Activated T-helper 1 cell treated with Interleukin-2 at 50 U/mL for 16 hours (primary cell): ENCODE measurements around the gene TMEM225B.
A peak's percentile ranks its signal among the peaks of the same experiment; 100 is the strongest.
"Not testable (repeated sequence)": the region's sequence is repeated elsewhere in the genome, so short reads cannot be mapped to it uniquely, and the experiment has no call there.

Source experiments
- DNase-seq: peaks from one replicate; pipeline ENCODE4 v3.0.0-alpha.2; 2020; ENCODE audit warnings: low read depth

The TMEM225B gene

GRCh38 chr7:99623702-99624447 lies 25.8 kb downstream of the TMEM225B start:
- no peak for DNase-seq

- peak; percentile 54 for DNase-seq
Measured at GRCh38 chr7:99624484-99624883, 26.4 kb downstream of the TMEM225B start.

GRCh38 chr7:99625321-99625720 lies 27.3 kb downstream of the TMEM225B start:
- DNase-seq: no peak

- no peak for DNase-seq
Measured at GRCh38 chr7:99625961-99626360, 27.9 kb downstream of the TMEM225B start.

- DNase-seq: no peak
Measured at GRCh38 chr7:99626661-99627060, 28.6 kb downstream of the TMEM225B start.

GRCh38 chr7:99627513-99627912 lies 29.4 kb downstream of the TMEM225B start:
- DNase-seq: no peak

DNA sequence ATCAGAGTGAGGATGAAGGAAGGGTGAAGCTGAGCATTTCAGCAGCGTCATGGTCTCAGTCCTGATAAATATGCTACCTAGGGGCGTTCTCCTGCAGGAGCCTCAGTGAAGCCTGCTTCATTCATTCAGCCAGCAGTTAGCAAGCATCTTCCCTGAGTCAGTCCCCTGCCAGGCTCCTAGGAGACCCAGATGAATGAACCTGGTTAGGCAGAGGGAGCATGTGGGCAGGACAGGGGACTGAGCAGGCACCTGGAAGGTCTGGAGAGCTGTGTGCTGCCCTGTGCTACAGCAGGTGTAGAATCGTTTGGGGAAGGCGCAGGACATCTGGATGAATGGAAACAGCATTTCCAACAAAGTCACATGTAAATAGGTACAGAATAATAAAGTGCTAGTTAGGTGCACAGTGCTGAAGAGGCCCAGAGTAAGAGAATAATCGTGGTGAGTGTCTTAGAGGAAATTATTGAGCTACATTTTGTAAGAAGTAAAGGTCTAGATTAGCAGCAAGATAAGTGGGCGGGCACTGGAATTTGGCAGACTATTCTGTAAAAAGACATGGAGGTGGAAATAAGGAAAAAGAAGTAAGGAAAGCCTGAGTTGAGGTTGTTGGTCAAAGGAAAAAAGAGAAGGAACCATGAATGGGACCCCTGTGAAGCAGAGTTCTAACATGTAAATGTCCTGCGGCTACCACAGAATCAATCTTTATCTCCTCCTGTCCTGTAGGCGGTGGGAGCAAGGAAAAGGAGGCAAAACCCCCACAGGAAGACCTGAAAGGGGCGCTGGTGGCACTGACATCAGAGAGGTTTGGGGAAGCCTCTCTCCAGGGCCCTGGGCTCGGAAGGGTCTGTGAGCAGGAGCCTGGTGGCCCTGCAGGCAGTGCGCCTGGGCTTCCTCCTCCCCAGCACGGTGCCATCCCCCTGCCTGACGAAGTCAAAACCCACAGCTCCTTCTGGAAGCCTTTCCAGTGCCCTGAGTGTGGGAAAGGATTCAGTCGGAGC lies 30.7 kb downstream of the TMEM225B start:
- no peak for DNase-seq

- no peak for DNase-seq
Measured at GRCh38 chr7:99629643-99630042, 31.6 kb downstream of the TMEM225B start.

GRCh38 chr7:99631295-99632109 lies 33.4 kb downstream of the TMEM225B start:
- DNase-seq: no peak

- DNase-seq: not testable (repeated sequence)
Measured at GRCh38 chr7:99637414-99637813, 39.3 kb downstream of the TMEM225B start.

DNA sequence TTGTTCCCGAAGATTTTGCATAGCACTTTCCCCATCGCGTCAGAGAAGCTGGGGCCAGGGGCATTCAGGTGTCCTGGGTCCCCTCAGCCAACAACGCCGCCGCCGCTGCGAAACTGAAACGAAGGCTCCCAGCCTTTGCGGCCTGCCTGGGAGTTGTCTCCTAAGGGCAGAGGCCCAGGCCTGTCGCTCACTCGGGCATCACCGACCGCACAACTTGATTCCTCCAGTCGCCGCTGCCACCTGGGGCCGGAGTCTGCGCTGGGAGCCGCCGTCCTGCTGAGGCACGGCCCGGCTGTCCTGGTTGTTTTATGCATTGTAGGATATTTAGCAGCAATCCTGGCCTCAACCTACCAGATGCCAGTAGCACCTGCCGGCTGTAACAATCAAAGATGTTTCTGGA lies 40.7 kb downstream of the TMEM225B start:
- no peak for DNase-seq

DNA sequence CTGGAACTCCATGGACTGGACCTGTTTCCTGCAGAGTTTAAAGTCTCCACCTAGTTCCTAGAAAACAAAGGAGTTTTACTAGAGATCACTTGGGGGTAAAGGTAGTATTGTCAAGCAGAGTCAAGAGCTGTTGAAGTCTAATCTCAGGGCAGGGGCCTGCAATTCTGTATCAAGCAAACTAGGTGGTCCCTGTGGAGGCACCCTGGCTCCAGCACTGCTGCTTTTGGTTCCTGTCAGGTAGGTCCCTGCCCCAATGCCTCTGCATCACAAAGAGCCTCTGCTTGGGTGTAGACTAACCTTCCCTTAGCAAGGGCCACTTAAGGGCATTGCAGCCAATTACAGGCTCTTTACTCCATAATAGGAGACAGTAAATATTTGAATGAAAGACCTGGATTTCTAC lies 41.2 kb downstream of the TMEM225B start:
- DNase-seq: no peak

DNA sequence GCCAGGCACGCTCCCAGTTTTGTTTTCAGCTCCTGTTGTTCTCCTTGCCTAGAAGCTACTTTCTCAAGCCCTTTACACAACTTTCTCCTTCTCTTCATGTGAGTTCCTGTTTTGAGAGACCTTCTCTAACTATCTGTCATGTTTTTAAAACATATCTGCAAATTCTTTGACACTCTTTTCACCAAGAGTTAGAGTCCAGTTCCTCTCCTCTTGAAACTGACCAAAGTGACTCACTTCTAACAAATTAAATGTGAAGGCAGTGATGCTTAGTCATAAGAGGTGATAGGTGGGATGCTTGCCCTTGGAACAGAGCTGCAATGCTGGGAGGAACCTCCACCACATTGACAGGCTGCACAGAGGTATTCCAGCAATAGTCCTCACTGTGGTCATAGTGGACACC lies 44.0 kb downstream of the TMEM225B start:
- no peak for DNase-seq

DNA sequence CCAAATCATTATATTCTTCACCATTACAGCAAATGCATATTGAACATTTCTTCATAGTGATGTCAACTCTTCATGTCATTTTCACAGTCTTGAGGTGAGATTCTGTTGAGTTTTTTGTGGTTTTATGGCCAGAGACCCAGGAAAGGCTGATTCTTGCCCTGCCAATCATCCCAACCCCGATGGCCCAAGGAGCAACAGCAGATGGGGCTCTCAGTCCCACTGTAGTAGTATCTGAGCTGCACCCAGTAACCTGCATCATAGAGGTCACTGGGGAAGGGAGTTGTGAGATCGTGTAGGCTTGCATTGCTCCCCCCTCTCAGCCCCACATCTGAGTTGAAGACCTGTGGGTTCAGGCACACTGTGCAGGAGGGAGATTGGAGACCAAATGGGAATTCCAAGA lies 45.4 kb downstream of the TMEM225B start:
- DNase-seq: no peak

- no peak for DNase-seq
Measured at GRCh38 chr7:99644431-99644830, 46.4 kb downstream of the TMEM225B start.

DNA sequence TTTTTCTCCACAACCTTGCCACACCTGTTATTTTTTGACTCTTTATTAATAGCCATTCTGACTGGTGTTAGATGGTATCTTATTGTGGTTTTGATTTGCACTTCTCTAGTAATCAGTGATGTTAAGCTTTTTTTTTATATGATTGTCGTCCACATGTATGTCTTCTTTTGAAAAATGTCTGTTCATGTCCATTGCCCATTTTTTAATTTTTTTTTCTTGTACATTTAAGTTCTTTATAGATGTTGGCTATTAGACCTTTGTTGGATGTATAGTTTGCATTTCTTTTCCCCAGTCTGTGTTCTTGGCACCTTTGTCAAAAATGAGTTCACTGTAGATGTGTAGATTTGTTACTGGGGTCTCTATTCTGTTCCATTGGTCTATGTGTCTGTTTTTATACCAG lies 47.5 kb downstream of the TMEM225B start:
- no peak for DNase-seq

DNA sequence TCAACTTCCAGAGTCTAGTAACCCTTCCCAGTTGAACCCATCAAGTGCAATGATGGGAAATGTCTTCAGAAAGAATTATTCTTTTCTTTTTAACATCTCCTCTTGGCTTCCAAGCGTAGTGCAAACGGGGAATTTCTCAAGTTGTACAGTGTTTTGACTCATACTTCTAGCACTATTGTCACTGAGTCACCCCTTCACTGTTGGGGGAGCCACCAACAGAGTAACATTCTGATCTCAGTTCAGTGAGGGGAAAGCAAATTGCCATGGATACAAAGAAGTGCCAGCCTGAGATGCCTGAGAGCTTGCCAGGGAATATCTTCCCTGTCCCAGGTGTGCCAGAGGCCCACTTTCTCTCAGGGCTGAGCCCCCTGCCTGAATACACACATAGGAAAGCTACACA lies 50.8 kb downstream of the TMEM225B start:
- DNase-seq: no peak

GRCh38 chr7:99651290-99651689 lies 53.2 kb downstream of the TMEM225B start:
- no peak for DNase-seq

- no peak for DNase-seq
Measured at GRCh38 chr7:99652671-99653070, 54.6 kb downstream of the TMEM225B start.

DNA sequence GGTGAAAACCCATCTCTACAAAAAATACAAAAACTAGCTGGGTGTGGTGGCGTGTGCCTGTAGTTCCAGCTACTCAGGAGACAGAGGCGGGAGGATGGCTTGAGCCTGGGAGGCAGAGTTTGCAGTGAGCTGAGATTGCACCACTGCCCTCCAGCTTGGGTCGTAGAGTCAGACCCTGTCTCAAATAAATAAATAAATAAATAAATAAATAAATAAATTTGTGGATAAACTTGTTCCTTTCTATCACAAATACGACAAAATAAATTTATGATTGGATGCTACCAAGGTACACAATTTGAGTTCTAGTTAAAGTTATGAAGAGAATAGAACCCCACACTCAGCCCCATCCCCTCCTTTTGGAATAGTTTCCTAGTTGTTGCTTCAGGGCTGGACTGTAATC lies 55.2 kb downstream of the TMEM225B start:
- DNase-seq: not testable (repeated sequence)

DNA sequence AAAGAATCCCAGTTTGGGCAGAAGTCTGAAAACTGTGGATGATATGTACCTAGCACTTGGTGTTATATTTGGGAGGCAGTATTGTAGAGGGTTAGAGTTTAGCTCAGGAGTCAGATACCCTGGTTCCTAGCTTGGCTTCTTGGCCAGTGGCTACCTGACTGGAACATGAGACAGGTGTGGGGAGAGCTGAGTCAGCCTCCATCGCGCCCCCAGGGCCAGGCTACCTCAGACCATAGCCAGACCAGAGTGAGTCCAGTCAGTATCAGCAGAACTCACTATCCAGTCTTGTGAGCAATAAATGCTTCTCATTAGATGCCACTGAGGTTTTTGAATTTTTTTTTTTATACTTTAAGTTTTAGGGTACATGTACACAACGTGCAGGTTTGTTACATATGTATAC lies 55.7 kb downstream of the TMEM225B start:
- no peak for DNase-seq

DNA sequence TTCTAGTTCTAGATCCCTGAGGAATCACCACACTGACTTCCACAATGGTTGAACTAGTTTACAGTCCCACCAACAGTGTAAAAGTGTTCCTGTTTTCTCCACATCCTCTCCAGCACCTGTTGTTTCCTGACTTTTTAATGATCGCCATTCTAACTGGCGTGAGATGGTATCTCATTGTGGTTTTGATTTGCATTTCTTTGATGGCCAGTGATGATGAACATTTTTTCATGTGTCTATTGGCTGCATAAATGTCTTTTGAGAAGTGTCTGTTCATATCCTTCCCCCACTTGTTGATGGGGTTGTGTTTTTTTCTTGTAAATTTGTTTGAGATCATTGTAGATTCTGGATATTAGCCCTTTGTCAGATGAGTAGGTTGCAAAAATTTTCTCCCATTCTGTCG lies 56.6 kb downstream of the TMEM225B start:
- DNase-seq: not testable (repeated sequence)
